A673 (cell line): ENCODE measurements around the gene EPB41L4A. TPM values are rescaled to one million over a fixed set of nuclear protein-coding genes. Genes with fewer than 3 reads are reported as not detected.

Experiments
- BruUV-seq: library from RNA; stranded (reverse); fragments of 400-500 nt; replicated peaks from 2 replicates; lab custom pipeline; 2021; lab: Mats Ljungman, UMichigan
- CTCF ChIA-PET: fragments of 300-600 bp; sonication (Branson Sonifier 250); formaldehyde crosslinking; loops from one replicate; lab custom pipeline; 2022; ENCODE audit warnings: antibody characterized with exemption; lab: Charles Lee
- POLR2A ChIA-PET: fragments of 300-600 bp; sonication (Branson Sonifier 250); formaldehyde crosslinking; loops from one replicate; lab custom pipeline; 2022; ENCODE audit warnings: antibody characterized with exemption; ENCODE audit not compliant: low non-redundant PET; lab: Charles Lee
- DNase-seq: peaks from one replicate; pipeline ENCODE4 v3.0.0-alpha.2; 2015; ENCODE audit warnings: low spot score
- H3K27ac ChIP-seq: fragments of 200-600 bp; sonication (generic); 2 replicates; pipeline ENCODE4 v1.5.1; 2016; ENCODE audit warnings: mixed run types, low read depth, mild to moderate bottlenecking, mixed read lengths, antibody characterized with exemption, low read length; ENCODE audit not compliant: poor library complexity, severe bottlenecking
- H3K27me3 ChIP-seq: fragments of 200-600 bp; sonication (generic); replicated peaks from 2 replicates; pipeline ENCODE4 v1.6.1; 2017; ENCODE audit warnings: mixed run types, low read depth, mild to moderate bottlenecking, mixed read lengths, antibody characterized with exemption, low read length; ENCODE audit not compliant: insufficient read depth, poor library complexity
- H3K36me3 ChIP-seq: fragments of 200-600 bp; sonication (generic); 2 replicates; pipeline ENCODE4 v1.6.1; 2016; ENCODE audit warnings: mixed run types, mild to moderate bottlenecking, mixed read lengths, antibody characterized with exemption, low read length; ENCODE audit not compliant: insufficient read depth, poor library complexity, severe bottlenecking
- H3K4me1 ChIP-seq: fragments of 200-600 bp; sonication (generic); 2 replicates; pipeline ENCODE4 v1.6.1; 2017; ENCODE audit warnings: mixed run types, mild to moderate bottlenecking, mixed read lengths, antibody characterized with exemption, low read length; ENCODE audit not compliant: insufficient read depth, poor library complexity, severe bottlenecking
- H3K4me3 ChIP-seq: fragments of 200-600 bp; sonication (generic); 2 replicates; pipeline ENCODE4 v1.5.1; 2016; ENCODE audit warnings: low read depth, mixed run types, mild to moderate bottlenecking, mixed read lengths, low read length; ENCODE audit not compliant: poor library complexity, severe bottlenecking
- H3K9me3 ChIP-seq: fragments of 200-600 bp; sonication (generic); 2 replicates; pipeline ENCODE4 v1.6.1; 2016; ENCODE audit warnings: mixed run types, low read depth, mild to moderate bottlenecking, mixed read lengths, antibody characterized with exemption, low read length; ENCODE audit not compliant: poor library complexity, severe bottlenecking
- EZH2 ChIP-seq: fragments of 200-600 bp; sonication (generic); IDR thresholded peaks from 2 replicates; pipeline ENCODE4 v1.6.1; 2017; ENCODE audit warnings: borderline replicate concordance, low read depth, mild to moderate bottlenecking, mixed read lengths, antibody characterized with exemption, low read length; ENCODE audit not compliant: poor library complexity, severe bottlenecking
- intact Hi-C: fragments of 100-400 bp; cut with micrococcal nuclease; formaldehyde crosslinking; loops from one replicate; pipeline ENCODE4 v1.10.0; 2022; ENCODE audit not compliant: unreplicated experiment
- total RNA-seq: library from RNA; stranded (reverse); gene quantifications from 2 replicates; pipeline ENCODE4 v1.2.3, GENCODE V29; 2021
- TF ChIP-seq, protein P1 (sequence below): fragments of 300-800, 200-600 bp; sonication (generic); conservative IDR thresholded peaks from 2 replicates; pipeline ENCODE4 v1.5.1; 2017; ENCODE audit warnings: low read depth, mild to moderate bottlenecking, antibody characterized with exemption, low read length, moderate library complexity, mixed read lengths

EPB41L4A gene
- total RNA-seq, 1 experiment from 2014 or later, result not detected

DNA sequence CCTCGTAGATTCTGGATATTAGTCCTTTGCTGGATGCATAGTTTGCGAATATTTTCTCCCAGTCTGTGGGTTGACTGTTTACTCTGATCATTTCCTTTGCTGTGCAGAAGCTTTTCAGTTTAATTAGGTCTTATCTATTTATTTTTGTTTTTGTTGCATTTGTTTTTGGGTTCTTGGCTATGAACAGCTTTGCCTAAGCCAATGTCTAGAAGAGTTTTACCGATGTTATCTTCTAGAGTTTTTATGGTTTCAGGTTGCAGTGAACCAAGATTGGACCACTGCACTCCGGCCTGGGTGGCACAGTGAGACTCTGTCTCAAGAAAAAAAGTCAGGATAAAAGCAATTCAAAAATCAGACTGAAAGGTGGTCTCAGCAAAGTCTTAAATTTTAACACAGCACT is 188.5 kb downstream of the EPB41L4A start:
- intact Hi-C loops, result no loop called here
- Histone ChIP-seq H3K4me1 (no peaks in the 10 kb centered on the region), H3K4me3 (no peak overlapping the region), H3K36me3 (no peaks in the 10 kb centered on the region), H3K27me3 (no peaks in the 10 kb centered on the region), H3K9me3 (no peaks in the 10 kb centered on the region), H3K27ac (no peak overlapping the region)
- TF ChIP-seq, protein P1, sequence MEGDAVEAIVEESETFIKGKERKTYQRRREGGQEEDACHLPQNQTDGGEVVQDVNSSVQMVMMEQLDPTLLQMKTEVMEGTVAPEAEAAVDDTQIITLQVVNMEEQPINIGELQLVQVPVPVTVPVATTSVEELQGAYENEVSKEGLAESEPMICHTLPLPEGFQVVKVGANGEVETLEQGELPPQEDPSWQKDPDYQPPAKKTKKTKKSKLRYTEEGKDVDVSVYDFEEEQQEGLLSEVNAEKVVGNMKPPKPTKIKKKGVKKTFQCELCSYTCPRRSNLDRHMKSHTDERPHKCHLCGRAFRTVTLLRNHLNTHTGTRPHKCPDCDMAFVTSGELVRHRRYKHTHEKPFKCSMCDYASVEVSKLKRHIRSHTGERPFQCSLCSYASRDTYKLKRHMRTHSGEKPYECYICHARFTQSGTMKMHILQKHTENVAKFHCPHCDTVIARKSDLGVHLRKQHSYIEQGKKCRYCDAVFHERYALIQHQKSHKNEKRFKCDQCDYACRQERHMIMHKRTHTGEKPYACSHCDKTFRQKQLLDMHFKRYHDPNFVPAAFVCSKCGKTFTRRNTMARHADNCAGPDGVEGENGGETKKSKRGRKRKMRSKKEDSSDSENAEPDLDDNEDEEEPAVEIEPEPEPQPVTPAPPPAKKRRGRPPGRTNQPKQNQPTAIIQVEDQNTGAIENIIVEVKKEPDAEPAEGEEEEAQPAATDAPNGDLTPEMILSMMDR, result no peak
- TF ChIP-seq EZH2, result no peak
- CTCF ChIA-PET, result no interaction called here
- BruUV-seq, result no TSS peak
- DNase-seq, result no peak
- POLR2A ChIA-PET, result no interaction called here

DNA sequence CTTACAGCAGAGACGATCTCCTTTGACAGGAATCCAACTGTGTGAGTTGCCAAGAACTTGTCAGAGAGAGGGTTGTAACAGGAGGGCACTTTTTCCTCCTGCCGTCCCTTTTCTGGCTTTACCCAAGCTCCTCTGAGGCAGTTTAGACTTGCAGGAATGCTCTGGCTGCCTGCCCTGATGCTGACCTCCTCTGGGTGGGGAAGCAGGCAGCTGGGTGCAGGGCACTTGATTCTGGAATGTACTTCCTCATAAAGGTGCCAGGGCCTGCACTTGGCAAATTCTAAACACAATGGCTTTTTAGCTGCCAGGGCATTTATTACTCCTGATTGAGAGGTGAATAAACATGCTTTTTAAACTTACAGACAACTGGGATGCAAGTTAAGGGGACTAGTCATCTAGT is 190.4 kb downstream of the EPB41L4A start:
- ChIA-PET CTCF (no interaction called here), POLR2A (no interaction called here)
- intact Hi-C loops, result no loop called here
- no TSS peak for BruUV-seq
- H3K27me3 ChIP-seq, result no peaks in the 10 kb centered on the region
- no peak for DNase-seq
- H3K36me3 ChIP-seq, result no peaks in the 10 kb centered on the region
- H3K9me3 ChIP-seq, result no peaks in the 10 kb centered on the region
- H3K4me1 ChIP-seq, result no peaks in the 10 kb centered on the region
- no peak for TF ChIP-seq EZH2
- TF ChIP-seq, protein P1, result no peak
- no peak overlapping the region for H3K27ac ChIP-seq
- H3K4me3 ChIP-seq, result no peak overlapping the region

DNA sequence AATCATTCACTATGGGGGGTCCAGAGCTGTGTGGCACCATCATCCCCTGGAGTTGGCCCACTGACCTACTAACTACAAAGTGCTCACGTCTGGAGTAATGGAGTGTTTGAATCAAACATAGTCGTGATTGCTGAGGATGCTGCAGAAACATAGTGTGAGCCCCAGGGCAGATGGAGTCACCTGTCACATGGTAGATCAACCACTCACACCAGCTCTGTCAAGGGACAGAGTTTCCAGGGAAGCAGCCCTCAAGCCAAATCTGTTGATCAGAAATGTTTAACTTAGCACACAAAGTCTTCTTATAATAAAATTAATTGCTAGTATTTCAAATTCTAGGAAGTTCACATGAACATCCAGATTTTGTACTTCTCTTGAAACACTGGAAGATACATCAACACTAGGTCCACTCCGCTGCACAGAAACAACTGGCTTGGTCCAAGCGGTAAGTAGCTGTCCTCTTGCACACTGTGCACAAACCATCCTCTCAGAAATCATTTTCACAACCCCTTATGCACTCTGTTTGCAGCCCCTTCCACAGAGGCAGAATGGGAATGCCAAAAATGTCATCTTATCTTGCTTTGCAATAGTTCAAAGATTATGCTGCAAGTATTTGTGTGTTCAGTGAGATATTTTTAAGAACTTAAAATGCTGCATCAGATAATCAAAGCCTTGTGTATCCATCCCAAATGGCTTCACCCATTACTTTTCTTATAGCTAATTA is 191.0 kb downstream of the EPB41L4A start:
- CTCF ChIA-PET, result no interaction called here
- no TSS peak for BruUV-seq

More for the DNA sequence above, 191.0 kb downstream of the EPB41L4A start:
- Histone ChIP-seq H3K9me3 (no peaks in the 10 kb centered on the region), H3K4me3 (no peak overlapping the region), H3K4me1 (no peaks in the 10 kb centered on the region), H3K27me3 (no peaks in the 10 kb centered on the region), H3K36me3 (no peaks in the 10 kb centered on the region), H3K27ac (no peak overlapping the region)
- POLR2A ChIA-PET, result no interaction called here
- intact Hi-C loops, result no loop called here
- no peak for DNase-seq
- TF ChIP-seq EZH2, result no peak
- TF ChIP-seq, protein P1, result no peak
